Spleen (tissue), 7 donors: Measurements from ENCODE around the gene LAMC2.

Experiments used
- POLR2AphosphoS5 ChIP-seq, 3 donors: sonication (generic); formaldehyde crosslinking; IDR thresholded peaks; one replicate each; pipeline ENCODE4 v1.5.1; 2017; ENCODE audit warnings: antibody characterized with exemption in 3 of 3
- TF ChIP-seq, protein P1 (sequence below), 11 experiments: fragments of 200-600 bp in 7 of 11; fragments of 450-650 bp in 4 of 11; sonication (generic) in 4 of 11; IDR thresholded peaks in 8 of 11; conservative IDR thresholded peaks in 3 of 11; 1 replicate in 7 of 11; 2 replicates in 4 of 11; pipeline versions ENCODE4 v1.4.0 to v1.8.0; 2016 to 2021; ENCODE audit warnings: antibody characterized with exemption in 11 of 11, inconsistent platforms in 4 of 11, mild to moderate bottlenecking in 1 of 11
- donor health status: DM: no; HTN: no; CAD: no; lungs with moderate emphysema.
- donor health status: DM: no; HTN: no; CAD: no.
- donor health status: DM: no; HTN: no; CAD: no.

DNA sequence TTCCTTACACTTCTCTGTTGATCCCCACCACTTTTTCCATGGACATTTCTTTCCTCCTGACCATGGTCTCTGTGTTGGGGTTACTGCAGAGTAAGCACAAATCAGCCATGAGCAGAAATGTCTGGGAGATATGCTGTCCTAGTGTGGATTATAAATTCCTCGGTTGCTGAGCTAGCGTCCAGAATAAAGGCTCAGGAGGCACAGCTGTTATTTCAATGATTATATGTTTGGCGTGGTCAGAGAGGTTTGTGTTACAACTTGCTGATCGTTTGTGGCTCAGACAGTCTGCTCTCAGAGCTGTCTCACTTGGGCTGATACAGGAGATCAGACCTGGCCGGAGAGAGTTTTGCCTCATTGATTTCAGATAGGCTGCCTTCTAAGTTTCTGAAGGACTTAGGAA is 37.5 kb upstream of the LAMC2 start:
- TF ChIP-seq POLR2AphosphoS5 (IDR thresholded peaks at IDR 0.05) = no peak
- TF ChIP-seq, protein P1, sequence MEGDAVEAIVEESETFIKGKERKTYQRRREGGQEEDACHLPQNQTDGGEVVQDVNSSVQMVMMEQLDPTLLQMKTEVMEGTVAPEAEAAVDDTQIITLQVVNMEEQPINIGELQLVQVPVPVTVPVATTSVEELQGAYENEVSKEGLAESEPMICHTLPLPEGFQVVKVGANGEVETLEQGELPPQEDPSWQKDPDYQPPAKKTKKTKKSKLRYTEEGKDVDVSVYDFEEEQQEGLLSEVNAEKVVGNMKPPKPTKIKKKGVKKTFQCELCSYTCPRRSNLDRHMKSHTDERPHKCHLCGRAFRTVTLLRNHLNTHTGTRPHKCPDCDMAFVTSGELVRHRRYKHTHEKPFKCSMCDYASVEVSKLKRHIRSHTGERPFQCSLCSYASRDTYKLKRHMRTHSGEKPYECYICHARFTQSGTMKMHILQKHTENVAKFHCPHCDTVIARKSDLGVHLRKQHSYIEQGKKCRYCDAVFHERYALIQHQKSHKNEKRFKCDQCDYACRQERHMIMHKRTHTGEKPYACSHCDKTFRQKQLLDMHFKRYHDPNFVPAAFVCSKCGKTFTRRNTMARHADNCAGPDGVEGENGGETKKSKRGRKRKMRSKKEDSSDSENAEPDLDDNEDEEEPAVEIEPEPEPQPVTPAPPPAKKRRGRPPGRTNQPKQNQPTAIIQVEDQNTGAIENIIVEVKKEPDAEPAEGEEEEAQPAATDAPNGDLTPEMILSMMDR (IDR thresholded peaks at IDR 0.05 in 8 of 11, conservative IDR thresholded peaks at IDR 0.05 in 3 of 11) = no peak
